CD4-positive, alpha-beta T cell treated with Interferon alpha-2 for 1 hour (primary cell): ENCODE results near the gene GAL.
"Not testable (repeated sequence)": the region's sequence is repeated elsewhere in the genome, so short reads cannot be mapped to it uniquely, and the experiment has no call there.

ENCODE experiments used
- DNase-seq, 2 donors: peaks; one replicate each; pipeline ENCODE4 v3.0.0-alpha.2; 2020 to 2022

The GAL gene, protein sequence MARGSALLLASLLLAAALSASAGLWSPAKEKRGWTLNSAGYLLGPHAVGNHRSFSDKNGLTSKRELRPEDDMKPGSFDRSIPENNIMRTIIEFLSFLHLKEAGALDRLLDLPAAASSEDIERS

DNA sequence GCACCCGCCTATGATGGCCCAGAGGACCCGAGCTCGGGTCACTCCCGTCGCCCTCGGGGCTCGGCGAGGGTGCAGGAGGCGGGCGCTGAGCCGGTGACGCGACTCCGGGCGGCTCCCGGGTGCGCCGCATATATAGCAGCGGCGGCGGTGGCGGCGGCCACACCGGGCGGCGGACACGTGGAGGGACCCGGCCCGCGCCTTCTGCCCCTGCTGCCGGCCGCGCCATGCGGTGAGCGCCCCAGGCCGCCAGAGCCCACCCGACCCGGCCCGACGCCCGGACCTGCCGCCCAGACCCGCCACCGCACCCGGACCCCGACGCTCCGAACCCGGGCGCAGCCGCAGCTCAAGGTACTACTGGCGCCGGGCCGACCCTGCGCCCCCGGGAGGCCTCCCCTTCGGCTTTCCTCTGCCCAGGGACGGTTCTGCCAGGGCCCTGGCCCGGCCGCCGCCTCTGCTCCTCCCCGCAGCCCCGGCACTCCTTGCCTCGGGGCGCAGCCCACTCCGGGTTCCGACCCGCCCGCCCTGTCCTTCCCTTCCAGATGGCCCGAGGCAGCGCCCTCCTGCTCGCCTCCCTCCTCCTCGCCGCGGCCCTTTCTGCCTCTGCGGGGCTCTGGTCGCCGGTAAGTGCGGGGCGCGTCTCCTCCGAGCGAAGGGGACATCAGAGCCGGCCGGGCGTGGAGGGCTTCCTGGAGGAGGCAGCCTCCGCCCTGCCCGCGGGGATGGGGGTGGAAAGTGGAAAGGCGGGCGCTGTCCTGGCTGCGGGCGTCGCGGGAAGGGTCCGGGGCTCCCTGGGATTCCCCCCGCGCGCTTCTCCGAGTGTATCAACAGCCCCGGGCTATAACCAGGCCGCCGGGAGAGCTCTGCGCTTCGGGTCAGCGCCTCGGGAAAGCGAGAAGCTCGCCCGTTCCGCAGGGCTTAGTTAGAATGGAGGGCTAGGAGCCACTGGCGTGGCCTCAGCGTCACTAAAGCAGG is at the start of gene GAL:
GAL (plus strand) TSS at position 160 of the 972 bp plus-strand sequence; CDS start at position 540, 380 bp downstream.
- no peak for DNase-seq

- not testable (repeated sequence) for DNase-seq
These were observed 49.7 kb upstream of the GAL start for GRCh38 chr11:68634606-68635005.

- DNase-seq: not testable (repeated sequence)
These were observed 49.2 kb upstream of the GAL start for GRCh38 chr11:68635172-68635571.

- not testable (repeated sequence) for DNase-seq
These were observed 48.5 kb upstream of the GAL start for GRCh38 chr11:68635883-68636282.

DNA sequence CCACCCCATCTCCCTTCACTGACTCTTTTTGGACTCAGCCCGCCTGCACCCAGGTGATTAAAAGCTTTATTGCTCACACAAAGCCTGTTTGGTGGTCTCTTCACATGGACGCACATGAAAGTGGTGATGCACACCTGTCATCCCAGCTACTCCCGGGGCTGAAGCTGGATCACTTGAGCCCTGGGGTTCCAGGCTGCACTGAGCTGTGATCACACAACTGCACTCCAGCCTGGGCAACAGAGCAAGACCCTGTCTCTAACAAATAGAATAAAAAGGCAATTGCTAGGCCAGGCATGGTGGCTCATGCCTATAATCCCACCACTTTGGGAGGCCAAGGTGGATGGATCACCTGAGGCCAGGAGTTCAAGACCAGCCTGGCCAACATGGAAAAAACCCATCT is 45.0 kb upstream of the GAL start:
- DNase-seq: not testable (repeated sequence)

DNA sequence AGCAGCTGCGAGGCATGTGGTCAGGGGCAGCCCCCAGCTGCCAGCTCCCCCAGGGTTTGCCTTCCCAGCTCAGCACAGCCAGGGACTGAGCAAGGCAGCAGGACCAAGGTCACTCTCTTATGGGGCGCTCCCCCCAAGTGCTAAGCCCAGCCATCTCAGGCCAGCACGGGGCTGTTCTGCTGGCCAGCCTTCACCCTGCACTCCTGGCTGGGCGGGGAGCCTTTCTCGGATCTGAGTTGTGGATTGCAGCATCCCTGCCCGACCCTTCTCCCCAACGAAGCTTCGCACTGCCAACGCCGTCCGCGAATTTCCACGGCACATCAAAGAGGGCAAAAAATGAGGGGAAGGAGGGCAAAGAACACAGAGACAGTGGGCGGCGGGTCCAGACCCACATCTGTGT is 42.5 kb upstream of the GAL start:
- no peak for DNase-seq

- no peak for DNase-seq
These were observed 40.8 kb upstream of the GAL start for GRCh38 chr11:68643585-68643984.

DNA sequence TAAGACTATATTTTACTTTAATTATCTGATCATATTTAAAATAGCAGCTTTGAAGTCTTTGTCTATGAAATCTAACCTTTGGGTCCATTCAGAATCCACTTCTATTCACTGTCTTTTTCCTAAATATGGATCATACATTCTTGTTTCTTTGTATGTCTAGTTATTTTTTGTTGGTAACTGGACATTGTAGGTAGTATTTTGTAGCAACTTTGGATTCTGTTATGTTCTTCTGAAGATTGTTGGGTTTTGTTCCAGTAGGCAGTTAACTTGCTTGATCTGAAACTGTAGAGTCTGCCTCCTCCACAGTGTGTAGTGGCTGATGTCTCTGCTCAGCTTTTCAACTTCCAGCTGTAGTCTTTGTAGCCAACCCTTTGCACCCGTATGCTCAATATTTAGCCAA is 37.5 kb upstream of the GAL start:
- DNase-seq: no peak

DNA sequence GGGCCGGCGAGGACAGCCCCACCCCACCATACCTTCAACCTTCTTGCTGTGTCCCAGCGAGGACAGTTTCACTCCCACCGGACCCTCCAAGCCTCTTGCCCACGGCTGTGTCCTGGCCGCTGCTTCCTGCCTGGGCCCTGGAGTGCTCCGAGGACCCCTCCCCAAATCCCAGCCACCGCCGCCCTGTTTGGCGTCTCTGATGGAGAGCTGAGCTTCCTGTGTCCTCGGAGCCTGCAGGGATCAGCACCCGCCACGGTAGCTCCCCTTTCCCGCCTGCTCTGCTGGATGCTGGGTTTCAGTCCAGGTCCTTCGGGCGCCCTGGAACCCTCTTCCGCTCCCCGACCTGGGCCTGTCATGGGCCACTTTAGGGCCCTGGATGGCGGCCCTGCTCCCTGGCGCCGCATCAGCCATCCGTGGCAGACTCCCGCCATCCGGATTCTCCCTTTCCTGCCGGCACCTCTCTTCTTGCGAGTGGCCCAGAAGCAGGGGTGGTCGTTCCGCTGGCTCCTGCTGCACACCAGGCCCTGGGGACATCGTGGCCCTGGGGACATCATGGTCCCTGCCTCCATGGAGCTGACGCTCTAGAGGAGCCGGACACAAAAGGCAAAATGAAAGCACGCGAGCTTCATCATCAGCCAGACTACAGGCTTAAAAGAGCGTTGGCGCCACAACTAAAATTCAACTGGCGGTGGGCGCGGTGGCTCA is 34.3 kb upstream of the GAL start:
- DNase-seq: no peak

DNA sequence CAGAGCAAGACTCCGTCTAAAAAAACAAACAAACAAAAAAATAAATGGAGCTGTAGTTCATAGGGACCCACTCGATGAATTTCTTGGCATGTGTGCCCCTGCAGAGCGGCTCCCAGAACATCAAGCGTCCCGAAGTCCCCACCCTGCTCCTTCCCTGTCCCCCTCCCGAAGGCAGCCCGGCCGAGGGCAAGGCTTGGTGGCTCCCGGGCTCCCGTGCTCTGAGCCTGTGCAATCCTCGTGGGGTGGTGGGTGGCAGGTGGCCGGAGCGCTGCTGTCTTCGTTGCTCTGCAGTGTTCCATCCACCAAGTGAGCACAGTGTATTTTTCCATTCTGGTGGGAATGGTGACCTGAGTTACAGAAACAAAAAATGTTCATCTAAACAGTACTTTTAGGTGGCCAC is 33.5 kb upstream of the GAL start:
- DNase-seq: no peak

GRCh38 chr11:68651208-68651984 is 32.9 kb upstream of the GAL start:
- no peak for DNase-seq

DNA sequence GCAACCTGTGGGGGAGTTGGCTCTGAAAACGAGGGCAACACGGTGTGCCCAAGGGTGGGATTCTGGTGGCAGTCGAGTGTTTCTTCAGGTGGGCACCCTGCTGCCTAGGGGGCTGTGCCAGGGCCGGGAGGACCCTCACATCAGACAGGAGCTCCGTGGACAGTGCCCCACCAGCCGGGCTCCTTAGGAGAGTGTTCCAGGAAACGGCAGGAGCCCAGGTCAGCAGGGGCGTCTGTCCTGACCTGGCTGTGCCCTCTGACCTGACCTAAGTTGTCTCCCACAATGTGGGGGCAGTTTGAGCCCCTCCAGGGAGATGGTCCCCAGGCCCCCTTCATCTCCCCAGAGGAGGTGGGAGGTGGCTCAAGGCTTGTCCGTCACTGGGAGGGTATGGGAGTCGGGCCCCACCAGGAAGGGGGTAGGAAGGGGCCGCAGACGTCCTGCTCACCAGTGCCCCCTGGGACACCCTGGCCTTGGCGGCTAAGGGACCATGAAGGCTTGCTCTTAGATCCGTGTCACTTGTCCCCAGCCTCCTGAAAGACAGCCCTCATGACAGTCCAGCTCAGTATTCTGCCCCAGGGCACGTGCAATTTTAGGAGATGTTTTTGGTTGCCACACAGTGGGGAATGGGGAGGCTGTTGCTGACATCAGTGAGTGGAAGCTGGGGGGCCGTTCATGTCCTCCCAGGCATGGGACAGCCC is 32.2 kb upstream of the GAL start:
- DNase-seq: no peak

GRCh38 chr11:68652683-68653156 is 31.6 kb upstream of the GAL start:
- no peak for DNase-seq

DNA sequence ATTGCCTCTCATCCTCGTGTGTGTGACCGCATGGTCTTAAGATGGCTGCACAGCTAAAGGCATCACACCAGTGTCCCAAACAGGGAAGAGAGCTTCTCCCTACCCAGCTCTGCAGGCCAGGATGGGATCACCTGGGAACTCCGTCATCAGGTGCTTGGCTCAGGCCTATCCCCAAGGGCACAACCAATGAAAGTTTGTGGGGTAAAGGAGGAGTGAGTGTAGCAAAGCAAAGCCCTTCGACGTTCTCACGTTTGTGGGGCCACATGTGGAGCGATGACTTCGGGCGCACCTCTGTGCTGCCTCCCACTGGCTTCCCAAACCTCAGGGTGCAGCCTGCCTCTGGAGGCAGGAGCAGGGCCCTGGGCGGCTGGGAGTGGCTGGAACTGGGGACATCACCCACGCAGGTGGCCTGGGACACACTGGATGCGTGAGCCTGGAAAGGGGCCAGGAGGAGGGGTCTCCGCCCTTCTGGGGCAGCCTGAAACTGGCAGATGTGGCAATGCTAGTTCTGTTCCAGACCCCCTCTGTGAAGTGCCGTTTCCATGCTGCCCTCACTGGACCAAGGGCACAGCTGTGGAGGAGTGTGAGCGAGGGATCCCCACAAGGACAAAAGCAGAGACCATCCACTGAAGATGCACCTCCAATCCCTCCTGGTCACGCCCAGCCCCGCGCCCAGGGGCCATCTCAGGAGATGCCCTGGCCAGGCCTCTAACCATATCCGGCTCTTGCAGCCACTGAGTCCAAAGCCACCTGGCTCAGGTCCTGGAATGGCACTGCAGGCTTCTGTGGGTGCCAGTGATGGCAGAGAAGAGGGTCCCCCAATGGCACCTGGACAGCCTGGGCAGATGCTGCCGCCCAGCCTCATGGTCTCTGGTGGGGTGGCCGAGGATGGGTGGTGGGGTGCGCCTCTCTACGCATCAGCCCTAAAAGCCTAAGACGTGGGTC is 30.6 kb upstream of the GAL start:
- DNase-seq: no peak

- no peak for DNase-seq
These were observed 29.4 kb upstream of the GAL start for GRCh38 chr11:68654978-68655377.

DNA sequence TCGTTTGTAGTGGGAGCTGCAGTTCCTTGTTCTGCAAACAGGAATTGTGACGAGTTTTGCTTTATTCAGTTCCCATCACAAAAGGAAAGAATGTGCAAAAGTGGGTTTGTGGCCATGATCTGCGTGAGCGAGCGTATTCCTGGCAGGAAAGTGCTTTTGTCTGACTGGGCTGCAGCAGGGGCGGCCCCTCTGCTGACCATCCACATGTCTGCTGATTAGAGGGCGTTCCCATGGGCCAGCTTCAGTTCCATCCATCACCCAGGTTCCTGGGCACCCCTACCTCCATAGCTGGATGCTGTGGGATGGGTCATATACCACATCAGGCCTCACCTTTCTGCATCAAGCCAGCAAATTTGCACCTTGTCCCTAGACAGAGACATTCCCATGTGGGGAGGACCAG is 28.9 kb upstream of the GAL start:
- no peak for DNase-seq

DNA sequence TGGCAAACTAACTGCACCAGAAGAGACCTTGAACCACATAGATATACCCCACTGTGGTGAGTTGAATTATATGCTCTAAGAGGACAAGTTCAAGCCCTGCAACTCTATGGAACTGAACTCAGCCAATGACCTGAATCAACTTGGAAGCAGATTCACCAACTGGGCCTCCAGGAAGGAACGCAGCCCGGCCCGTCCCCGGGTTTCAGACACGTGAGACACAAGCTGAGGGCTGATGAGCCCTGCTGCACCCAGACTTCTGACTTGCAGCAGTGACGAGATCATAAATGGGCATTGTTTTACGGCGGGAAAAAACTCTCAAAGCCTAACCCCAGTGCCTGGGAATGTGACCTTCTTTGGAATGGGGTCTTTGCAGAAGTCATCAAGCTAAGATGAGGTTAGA is 28.5 kb upstream of the GAL start:
- DNase-seq: no peak

DNA sequence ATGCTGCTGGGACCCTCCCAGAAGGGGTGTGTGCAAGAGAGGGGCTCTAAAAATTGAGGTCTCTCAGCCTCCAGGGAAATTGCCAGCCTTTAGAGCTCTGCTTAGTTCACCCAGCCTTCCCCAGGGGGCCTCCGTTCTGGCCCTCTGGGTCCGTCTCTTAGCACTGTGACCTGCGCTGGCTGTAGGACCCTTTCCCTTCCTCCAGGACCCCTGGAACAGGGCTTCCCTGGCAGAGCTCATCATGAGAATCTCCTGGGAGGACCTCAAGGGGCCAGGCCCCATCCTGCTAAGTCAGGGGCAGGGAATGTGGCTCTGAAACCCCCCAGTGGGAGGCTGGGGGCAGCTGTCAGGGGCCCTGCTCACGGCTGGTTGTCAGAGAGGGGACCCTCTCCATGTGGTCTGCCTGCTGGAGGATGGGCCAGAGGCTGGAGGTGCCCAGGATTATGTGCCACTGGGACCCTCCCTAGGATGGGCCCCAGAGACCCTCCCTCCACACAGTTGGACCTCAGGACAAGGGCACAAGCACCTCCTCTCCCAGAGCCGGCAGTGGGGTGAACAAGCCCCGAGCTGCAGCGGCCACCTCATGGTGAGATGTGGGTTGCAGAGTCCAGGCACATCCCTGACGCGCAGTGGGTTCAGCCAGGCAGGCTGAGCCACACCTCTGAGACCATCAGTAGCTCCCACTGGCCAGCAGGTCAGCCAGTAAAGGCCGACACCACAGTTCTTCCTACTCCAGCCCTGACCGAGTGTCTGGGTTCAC is 27.1 kb upstream of the GAL start:
- DNase-seq: no peak

DNA sequence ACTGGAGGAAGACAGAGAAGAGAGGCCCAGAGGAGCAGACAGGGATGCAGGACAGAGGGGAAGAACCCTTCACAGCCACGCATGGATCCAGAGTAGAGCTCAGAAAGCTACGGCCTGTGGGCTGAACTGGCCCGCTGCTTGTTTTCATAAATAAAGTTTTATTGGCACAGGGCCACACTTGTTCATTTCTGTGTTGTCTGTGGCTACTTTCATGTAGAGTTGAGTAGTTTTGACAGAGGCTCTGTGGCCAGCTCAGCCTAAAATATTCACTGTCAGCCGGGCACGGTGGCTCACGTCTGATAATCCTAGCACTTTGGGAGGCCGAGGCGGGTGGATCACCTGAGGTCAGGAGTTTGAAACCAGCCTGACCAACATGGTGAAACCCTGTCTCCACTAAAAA is 26.2 kb upstream of the GAL start:
- no peak for DNase-seq

GRCh38 chr11:68658661-68659060 is 25.7 kb upstream of the GAL start:
- no peak for DNase-seq
